ENCODE results near the gene ZNF764.

DNA sequence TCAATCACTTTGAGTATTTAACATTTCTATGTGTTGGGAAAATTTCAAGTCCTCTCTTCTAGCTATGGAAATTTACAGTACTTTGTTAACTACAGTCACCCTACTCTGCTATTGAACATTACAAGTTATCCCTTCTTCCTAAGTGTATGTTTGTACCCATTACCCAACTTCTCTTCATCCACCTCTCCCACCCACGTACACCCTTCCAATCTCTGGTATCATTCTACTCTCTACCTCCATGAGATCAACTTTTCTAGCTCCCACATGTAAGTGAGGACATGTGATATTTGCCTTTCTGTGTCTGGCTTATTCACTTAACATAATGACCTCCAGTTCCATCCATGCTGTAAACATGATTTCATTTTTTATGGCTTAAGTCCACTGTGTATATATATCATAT lies 16.5 kb upstream of the ZNF764 start:
- TF ChIP-seq, protein P1, sequence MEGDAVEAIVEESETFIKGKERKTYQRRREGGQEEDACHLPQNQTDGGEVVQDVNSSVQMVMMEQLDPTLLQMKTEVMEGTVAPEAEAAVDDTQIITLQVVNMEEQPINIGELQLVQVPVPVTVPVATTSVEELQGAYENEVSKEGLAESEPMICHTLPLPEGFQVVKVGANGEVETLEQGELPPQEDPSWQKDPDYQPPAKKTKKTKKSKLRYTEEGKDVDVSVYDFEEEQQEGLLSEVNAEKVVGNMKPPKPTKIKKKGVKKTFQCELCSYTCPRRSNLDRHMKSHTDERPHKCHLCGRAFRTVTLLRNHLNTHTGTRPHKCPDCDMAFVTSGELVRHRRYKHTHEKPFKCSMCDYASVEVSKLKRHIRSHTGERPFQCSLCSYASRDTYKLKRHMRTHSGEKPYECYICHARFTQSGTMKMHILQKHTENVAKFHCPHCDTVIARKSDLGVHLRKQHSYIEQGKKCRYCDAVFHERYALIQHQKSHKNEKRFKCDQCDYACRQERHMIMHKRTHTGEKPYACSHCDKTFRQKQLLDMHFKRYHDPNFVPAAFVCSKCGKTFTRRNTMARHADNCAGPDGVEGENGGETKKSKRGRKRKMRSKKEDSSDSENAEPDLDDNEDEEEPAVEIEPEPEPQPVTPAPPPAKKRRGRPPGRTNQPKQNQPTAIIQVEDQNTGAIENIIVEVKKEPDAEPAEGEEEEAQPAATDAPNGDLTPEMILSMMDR (IDR thresholded peaks at IDR 0.05): no peak
- no peak for TF ChIP-seq POLR2A (IDR thresholded peaks at IDR 0.05)

Measured in adrenal gland (tissue), 5 donors.